ENCODE measurements around the gene SLCO3A1.

The SLCO3A1 gene

DNA sequence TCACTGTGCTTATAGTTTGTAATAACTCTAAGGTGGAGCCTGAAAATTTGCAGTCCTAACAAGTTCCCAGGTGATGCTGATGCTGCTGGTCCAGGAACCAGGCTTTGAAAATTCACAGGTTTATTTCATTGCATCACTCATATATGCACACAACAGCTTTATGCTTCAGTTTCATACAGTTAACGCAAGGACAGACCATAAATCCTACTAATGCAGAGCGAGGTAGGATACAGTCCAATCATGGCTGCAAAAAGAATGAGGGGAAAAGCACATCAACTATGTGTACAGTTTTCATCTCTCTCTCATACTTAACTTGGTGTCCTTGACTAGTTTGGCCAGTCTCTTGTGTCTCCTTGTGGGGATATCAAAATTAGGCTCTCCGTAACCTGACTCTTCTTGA, 135.1 kb downstream of the SLCO3A1 start:
- ChIA-PET CTCF (no interaction called here), POLR2A (no interaction called here)
- no peak overlapping the region for H3K4me3 ChIP-seq (ENCODE audit: low read depth, low read length)
- no peak for DNase-seq (ENCODE audit: low read depth, low spot score)
- TF ChIP-seq, protein P1, sequence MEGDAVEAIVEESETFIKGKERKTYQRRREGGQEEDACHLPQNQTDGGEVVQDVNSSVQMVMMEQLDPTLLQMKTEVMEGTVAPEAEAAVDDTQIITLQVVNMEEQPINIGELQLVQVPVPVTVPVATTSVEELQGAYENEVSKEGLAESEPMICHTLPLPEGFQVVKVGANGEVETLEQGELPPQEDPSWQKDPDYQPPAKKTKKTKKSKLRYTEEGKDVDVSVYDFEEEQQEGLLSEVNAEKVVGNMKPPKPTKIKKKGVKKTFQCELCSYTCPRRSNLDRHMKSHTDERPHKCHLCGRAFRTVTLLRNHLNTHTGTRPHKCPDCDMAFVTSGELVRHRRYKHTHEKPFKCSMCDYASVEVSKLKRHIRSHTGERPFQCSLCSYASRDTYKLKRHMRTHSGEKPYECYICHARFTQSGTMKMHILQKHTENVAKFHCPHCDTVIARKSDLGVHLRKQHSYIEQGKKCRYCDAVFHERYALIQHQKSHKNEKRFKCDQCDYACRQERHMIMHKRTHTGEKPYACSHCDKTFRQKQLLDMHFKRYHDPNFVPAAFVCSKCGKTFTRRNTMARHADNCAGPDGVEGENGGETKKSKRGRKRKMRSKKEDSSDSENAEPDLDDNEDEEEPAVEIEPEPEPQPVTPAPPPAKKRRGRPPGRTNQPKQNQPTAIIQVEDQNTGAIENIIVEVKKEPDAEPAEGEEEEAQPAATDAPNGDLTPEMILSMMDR (IDR thresholded peaks at IDR 0.05; ENCODE audit: insufficient read depth, low read length, missing control alignments), result no peak

DNA sequence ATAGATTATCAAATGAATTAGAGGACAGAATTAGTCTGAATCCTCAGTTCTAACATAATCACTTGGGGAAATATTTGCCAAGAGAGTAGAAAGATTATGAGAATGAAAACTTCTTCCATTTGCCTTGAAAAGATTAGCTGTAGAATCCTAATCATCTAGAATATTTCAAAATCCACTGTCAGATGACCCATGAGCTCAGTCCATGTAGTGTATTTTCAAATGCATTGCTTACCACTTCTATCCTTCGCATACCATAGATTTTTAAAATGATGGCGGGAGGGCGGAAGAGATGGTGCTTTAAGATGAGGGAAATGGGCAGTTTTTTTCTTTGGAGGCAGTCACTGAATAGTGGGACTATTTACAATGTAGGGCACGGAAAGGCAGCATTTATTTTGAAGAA, 136.3 kb downstream of the SLCO3A1 start:
- CTCF ChIA-PET, result interaction anchor here (0.7 kb wide), 1 partner anchor 70 kb away, joined by 3 read pairs; no protein-coding TSS in a partner anchor
- no peak for DNase-seq (ENCODE audit: low read depth, low spot score)

DNA sequence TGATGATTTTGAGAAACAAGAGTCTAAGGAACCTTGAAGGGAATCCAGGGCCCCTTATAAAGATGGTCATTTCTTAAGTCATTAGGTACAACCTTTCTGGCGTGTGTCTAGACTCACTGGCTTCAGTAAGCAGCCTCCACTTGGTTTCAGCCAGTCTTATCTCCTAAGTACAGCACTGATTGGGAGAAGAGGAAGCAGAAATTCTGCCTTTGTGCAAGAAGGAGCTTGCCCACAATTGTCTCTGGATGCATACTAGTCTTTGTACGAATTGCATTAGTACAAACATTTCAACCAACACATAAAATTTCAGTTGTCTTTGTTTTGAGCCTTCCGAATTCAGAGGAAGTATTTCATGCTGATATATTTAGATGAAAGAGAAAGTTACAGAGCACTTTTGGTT, 139.4 kb downstream of the SLCO3A1 start:
- POLR2A ChIA-PET, result no interaction called here
- CTCF ChIA-PET, result no interaction called here
- TF ChIP-seq, protein P1 (IDR thresholded peaks at IDR 0.05; ENCODE audit: insufficient read depth, low read length, missing control alignments), result no peak
- no peak for DNase-seq (ENCODE audit: low read depth, low spot score)
- H3K4me3 ChIP-seq (ENCODE audit: low read depth, low read length), result no peak overlapping the region

More for the DNA sequence above, 136.3 kb downstream of the SLCO3A1 start:
- no peak overlapping the region for H3K4me3 ChIP-seq (ENCODE audit: low read depth, low read length)
- POLR2A ChIA-PET, result no interaction called here
- TF ChIP-seq, protein P1 (IDR thresholded peaks at IDR 0.05; ENCODE audit: insufficient read depth, low read length, missing control alignments), result no peak

DNA sequence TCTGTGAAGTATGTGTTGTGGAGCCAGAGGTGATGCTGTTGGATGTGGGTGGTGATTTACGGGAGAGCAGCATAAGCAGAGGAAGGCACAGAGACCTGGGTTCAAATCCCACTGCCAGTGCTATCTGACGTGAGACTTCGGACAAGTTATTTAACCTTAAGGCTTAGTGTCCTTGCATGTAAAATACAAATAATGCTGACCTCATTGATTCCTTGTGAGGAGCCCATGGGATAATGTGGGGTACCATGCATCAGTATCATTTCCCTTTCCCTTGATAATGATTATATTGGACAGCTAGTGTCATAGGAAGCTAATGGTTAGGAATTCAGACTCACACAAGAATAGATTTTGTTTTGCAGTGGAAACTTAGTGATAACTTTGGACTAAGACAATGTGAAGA, 141.6 kb downstream of the SLCO3A1 start:
- DNase-seq (ENCODE audit: low read depth, low spot score), result no peak
- POLR2A ChIA-PET, result no interaction called here
- TF ChIP-seq, protein P1 (IDR thresholded peaks at IDR 0.05; ENCODE audit: insufficient read depth, low read length, missing control alignments), result no peak
- CTCF ChIA-PET, result no interaction called here
- no peak overlapping the region for H3K4me3 ChIP-seq (ENCODE audit: low read depth, low read length)

DNA sequence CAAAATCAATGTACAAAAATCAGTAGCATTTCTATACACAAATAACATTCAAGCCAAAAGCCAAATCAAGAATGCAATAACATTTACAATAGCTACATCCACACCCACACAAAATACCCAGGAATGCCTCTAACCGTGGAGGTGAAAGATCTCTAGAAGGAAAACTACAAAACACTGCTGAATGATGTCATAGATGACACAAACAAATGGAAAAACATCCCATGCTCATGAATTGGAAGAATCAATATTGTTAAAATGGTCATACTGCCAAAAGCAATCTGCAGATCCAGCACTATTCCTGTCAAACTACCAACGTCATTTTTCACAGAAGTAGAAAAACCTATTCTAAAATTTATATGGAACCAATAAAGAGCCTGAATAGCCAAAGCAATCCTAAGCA, 143.7 kb downstream of the SLCO3A1 start:
- DNase-seq (ENCODE audit: low read depth, low spot score), result no peak
- ChIA-PET POLR2A (no interaction called here), CTCF (no interaction called here)
- H3K4me3 ChIP-seq (ENCODE audit: low read depth, low read length), result no peak overlapping the region
- TF ChIP-seq, protein P1 (IDR thresholded peaks at IDR 0.05; ENCODE audit: insufficient read depth, low read length, missing control alignments), result no peak

DNA sequence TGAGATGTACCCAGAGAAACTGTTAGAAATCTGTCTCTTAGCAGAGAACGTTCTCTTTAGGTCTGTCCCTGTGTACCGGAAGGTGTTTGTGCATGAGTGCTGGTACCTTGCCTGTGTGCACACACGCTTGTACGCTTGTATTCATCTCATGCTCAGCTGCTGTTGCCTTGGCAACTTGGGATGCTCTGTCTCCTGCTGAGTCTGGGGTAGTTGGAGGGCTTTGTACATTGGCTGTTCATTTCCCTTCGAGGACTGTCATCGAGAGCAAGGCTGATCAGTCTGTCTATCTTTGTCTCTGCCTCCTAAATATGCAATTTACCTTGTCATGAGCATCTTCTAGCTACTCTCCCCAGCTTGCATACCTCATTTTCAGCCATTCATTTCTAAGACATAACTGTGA, 147.2 kb downstream of the SLCO3A1 start:
- CTCF ChIA-PET, result no interaction called here
- TF ChIP-seq, protein P1 (IDR thresholded peaks at IDR 0.05; ENCODE audit: insufficient read depth, low read length, missing control alignments), result no peak
- no peak for DNase-seq (ENCODE audit: low read depth, low spot score)
- POLR2A ChIA-PET, result no interaction called here
- no peak overlapping the region for H3K4me3 ChIP-seq (ENCODE audit: low read depth, low read length)

Data from AG04449 (cell line).